Measurements from ENCODE around the gene CDH22. TPM values are rescaled to one million over a fixed set of nuclear protein-coding genes. Genes with fewer than 3 reads are reported as not detected.

Gene CDH22
- total RNA-seq, 1 donor from 2014 or later = 1.7 TPM

DNA sequence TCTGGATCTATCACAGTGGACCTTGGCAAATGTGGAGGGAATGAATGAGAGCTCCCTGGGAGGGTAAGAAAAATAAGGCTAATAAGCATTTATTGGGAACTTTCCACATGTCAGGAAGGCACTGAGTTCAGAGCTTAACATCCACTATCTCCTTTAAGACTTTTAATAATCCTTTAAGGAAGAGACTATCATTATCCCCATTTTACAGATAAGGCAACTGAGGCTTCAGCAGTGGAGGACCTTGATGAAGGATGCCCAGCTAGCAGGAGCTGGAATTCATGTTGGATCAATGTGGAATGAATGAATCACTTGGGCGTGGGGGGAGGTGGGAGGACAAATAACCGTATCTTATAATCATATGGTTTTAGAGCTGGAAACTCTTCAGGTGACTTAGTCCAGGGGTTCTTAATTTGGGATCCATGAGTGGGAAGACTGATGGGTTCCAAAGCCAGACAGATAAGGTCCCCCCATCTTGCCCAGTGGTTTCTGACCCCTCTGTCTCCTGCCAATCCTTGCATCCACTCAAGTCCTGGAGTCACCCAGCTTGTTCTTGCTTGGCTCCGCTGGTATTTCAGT, 135.2 kb downstream of the CDH22 start:
- intact Hi-C loops (cut with DNase I) = loop anchor here (10.0 kb wide), 1 partner anchor 148 kb away; the partner anchor contains the start of gene SLC12A5
- no peak for TF ChIP-seq POLR2A (IDR thresholded peaks at IDR 0.05)
- TF ChIP-seq, protein P1, sequence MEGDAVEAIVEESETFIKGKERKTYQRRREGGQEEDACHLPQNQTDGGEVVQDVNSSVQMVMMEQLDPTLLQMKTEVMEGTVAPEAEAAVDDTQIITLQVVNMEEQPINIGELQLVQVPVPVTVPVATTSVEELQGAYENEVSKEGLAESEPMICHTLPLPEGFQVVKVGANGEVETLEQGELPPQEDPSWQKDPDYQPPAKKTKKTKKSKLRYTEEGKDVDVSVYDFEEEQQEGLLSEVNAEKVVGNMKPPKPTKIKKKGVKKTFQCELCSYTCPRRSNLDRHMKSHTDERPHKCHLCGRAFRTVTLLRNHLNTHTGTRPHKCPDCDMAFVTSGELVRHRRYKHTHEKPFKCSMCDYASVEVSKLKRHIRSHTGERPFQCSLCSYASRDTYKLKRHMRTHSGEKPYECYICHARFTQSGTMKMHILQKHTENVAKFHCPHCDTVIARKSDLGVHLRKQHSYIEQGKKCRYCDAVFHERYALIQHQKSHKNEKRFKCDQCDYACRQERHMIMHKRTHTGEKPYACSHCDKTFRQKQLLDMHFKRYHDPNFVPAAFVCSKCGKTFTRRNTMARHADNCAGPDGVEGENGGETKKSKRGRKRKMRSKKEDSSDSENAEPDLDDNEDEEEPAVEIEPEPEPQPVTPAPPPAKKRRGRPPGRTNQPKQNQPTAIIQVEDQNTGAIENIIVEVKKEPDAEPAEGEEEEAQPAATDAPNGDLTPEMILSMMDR (IDR thresholded peaks at IDR 0.05) = no peak
- no peak for TF ChIP-seq POLR2AphosphoS5 (IDR thresholded peaks at IDR 0.05; ENCODE audit: insufficient read depth in 1 of 2, low read depth in 1 of 2)
- no peak overlapping the region for H3K4me3 ChIP-seq
- no peaks in the 10 kb centered on the region for H3K4me1 ChIP-seq
- H3K27me3 ChIP-seq = no peaks in the 10 kb centered on the region
- no peak overlapping the region for H3K27ac ChIP-seq
- DNase-seq (ENCODE audit: extremely low spot score in 2 of 2) = no peak
- no peaks in the 10 kb centered on the region for H3K9me3 ChIP-seq
- H3K36me3 ChIP-seq = no peaks in the 10 kb centered on the region

DNA sequence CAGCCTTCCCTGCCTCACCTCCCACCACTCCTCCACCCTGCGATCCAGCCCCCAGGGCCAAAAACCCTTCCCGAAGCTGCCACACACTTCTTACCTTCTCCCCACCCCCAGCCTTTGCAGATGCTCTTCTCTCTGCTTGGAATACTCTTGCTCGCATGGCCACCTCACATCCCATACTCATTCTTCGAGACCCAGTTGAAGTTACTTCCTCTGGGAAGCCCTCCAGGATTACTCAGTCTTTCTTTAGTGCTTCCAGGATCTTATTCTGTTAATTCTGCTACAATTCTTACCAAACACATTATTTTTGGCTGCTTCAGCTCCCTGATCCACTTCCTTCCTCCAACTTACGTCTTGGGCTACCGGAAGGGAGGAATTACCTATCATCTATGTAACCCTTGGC, 135.8 kb downstream of the CDH22 start:
- intact Hi-C loops (cut with DNase I) = loop anchor here (10.0 kb wide), 1 partner anchor 148 kb away; the partner anchor contains the start of gene SLC12A5
- DNase-seq (ENCODE audit: extremely low spot score in 2 of 2) = no peak
- TF ChIP-seq POLR2A (IDR thresholded peaks at IDR 0.05) (no peak), POLR2AphosphoS5 (IDR thresholded peaks at IDR 0.05; ENCODE audit: insufficient read depth in 1 of 2, low read depth in 1 of 2) (no peak)
- TF ChIP-seq, protein P1 (IDR thresholded peaks at IDR 0.05) = no peak

DNA sequence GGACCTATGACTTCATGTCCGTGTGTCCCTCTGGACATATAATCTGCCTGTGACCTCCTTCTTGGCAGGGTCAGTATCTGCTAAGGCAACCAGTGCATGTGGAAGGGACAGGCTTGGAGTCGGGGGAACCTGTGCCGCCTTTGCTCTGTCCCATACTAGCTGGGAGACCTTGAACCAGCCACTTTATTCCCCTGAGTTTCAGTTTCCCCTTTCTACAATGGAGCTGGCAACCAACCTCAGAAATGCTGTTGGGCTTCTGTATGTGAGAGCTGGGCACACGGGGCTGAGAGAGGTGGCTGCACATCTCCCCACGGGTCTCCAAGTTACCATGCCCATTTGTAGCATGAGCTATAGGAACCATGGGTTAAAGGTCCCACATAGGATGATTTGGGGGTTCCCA, 136.4 kb downstream of the CDH22 start:
- no peak for TF ChIP-seq POLR2A (IDR thresholded peaks at IDR 0.05)
- Histone ChIP-seq H3K9me3 (no peaks in the 10 kb centered on the region), H3K27ac (no peak overlapping the region), H3K4me1 (no peaks in the 10 kb centered on the region), H3K27me3 (no peaks in the 10 kb centered on the region), H3K36me3 (no peaks in the 10 kb centered on the region), H3K4me3 (no peak overlapping the region)
- intact Hi-C loops (cut with DNase I) = loop anchor here (10.0 kb wide), 1 partner anchor 147 kb away; the partner anchor contains the start of gene SLC12A5
- no peak for DNase-seq (ENCODE audit: extremely low spot score in 2 of 2)

More for the DNA sequence above, 135.8 kb downstream of the CDH22 start:
- Histone ChIP-seq H3K4me1 (no peaks in the 10 kb centered on the region), H3K27ac (no peak overlapping the region), H3K27me3 (no peaks in the 10 kb centered on the region), H3K9me3 (no peaks in the 10 kb centered on the region), H3K36me3 (no peaks in the 10 kb centered on the region), H3K4me3 (no peak overlapping the region)

DNA sequence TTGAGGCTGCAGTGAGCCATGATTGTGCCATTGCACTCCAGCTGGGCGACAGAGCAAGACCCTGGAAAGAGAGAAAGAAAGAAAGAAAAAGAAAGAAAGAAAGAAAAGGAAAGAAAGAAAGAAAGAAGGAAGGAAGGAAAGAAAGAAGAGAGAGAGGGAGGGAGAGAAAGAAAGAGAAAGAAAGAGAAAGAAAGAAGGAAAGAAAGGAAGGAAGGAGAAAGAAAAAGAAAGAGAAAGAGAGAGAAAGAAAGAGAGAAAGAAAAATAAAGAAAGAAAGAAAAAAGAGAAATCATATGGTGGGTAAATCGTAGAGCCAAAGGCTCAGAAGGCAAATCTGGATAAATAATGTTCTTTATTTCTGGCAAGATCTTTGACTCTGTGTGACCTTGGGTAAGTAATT, 136.8 kb downstream of the CDH22 start:
- no peak for DNase-seq (ENCODE audit: extremely low spot score in 2 of 2)
- Histone ChIP-seq H3K36me3 (no peaks in the 10 kb centered on the region), H3K27ac (no peak overlapping the region), H3K4me3 (no peak overlapping the region), H3K4me1 (no peaks in the 10 kb centered on the region), H3K27me3 (no peaks in the 10 kb centered on the region), H3K9me3 (no peaks in the 10 kb centered on the region)
- intact Hi-C loops (cut with DNase I) = loop anchor here (10.0 kb wide), 1 partner anchor 147 kb away; the partner anchor contains the start of gene SLC12A5
- TF ChIP-seq, protein P1 (IDR thresholded peaks at IDR 0.05) = no peak
- no peak for TF ChIP-seq POLR2A (IDR thresholded peaks at IDR 0.05)
- TF ChIP-seq POLR2AphosphoS5 (IDR thresholded peaks at IDR 0.05; ENCODE audit: insufficient read depth in 1 of 2, low read depth in 1 of 2) = no peak

DNA sequence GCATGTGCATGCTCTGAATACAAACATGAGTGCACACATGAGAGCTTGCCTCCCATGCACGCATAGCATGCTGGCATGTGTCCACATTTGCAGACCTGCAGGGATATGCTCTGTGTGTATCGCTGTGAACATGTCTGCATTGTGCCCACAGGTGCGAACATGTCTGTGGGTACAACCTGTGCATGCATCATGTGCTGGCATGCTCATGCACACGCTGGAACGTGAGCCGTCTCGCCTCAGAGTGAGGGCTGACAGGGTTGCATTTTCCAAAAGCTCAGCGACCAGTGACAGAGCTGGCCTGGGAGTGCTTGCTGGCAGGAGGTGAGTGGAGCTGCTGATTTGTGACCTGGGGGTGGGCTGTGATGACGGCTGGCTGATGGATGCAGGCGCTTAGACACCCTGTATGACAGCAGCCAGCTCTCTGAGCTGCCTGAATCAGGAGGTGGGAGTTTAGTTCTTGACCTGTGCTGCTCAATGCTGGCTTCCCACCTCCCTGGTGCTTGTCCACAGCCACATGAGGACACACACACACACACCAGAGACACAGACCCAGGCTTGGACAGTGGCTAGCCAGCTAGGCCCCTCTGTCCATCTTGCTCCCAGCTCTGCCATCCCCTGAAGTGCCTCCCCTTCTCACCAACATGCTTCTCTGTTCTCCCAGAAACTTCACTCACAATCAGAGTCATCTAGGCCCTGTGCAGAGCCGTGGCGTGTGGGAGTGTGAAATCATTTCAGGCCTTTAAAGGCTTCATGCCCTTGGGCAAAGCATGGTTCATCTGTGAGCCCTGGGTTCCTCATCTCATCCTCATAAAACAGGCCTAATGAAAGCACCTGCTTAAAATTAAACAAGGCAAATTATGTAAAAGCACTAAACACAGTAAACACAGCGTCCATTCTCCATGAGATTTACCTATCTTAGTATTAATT, 138.8 kb downstream of the CDH22 start:
- TF ChIP-seq POLR2A (IDR thresholded peaks at IDR 0.05) (no peak), POLR2AphosphoS5 (IDR thresholded peaks at IDR 0.05; ENCODE audit: insufficient read depth in 1 of 2, low read depth in 1 of 2) (no peak)
- TF ChIP-seq, protein P1 (IDR thresholded peaks at IDR 0.05) = no peak
- Histone ChIP-seq H3K27ac (no peak overlapping the region), H3K4me1 (no peaks in the 10 kb centered on the region), H3K36me3 (no peaks in the 10 kb centered on the region), H3K9me3 (no peaks in the 10 kb centered on the region), H3K27me3 (no peaks in the 10 kb centered on the region), H3K4me3 (no peak overlapping the region)
- intact Hi-C loops (cut with DNase I) = loop anchor here (10.0 kb wide), 1 partner anchor 145 kb away; the partner anchor contains the start of gene SLC12A5
- no peak for DNase-seq (ENCODE audit: extremely low spot score in 2 of 2)
